ENCODE data around the gene KHNYN. TPM values are rescaled to one million over a fixed set of nuclear protein-coding genes. Genes with fewer than 3 reads are reported as not detected.

Gene KHNYN
- total RNA-seq, 2 experiments from 2014 or later: 50.8 to 57.5 TPM

DNA sequence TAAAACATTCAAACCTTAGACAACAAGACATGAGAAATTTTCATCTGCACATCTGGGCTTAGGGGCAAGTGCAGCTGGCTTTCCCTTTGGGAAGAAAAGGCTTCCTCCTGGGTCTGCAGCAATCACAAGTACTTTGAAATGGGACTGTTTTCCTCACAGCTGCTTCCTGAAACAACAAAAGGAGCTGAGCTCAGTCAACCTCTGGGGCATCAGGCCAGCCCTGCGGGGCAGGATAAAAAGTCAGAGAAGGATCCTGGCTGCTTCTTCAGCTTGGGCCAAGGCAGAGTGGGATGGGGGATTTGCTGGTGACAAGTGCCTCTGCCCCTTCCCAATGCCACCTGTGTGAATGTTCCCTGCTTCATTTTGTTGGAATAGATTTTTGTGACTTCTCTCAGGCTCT lies 29.0 kb downstream of the KHNYN start:
- Histone ChIP-seq H3K9me3 (ENCODE audit: low read length) (0 out of 2 replicates have a peak, but pooled peaks cover 5% of the 10 kb centered on the region), H4K20me1 (ENCODE audit: insufficient read depth, low read length) (no peaks in the 10 kb centered on the region), H3K79me2 (ENCODE audit: insufficient read depth, low read depth, low read length) (no peaks in the 10 kb centered on the region), H3K4me1 (ENCODE audit: insufficient read depth, low read length, poor library complexity, severe bottlenecking) (peaks cover 11% of the 10 kb centered on the region), H3K9me2 (ENCODE audit: insufficient read depth, low read length) (no peaks in the 10 kb centered on the region), H3K4me2 (ENCODE audit: low read length) (no peak overlapping the region), H3K27ac (ENCODE audit: low read depth, low read length, poor library complexity, severe bottlenecking) (no peak overlapping the region), H3K36me3 (ENCODE audit: insufficient read depth, low read length) (no peaks in the 10 kb centered on the region), H2AFZ (ENCODE audit: low read length) (no peak overlapping the region), H3K4me3 (ENCODE audit: low read depth, low read length, poor library complexity, severe bottlenecking) (no peak overlapping the region)
- DNase-seq (ENCODE audit: low spot score): no peak
- BruUV-seq (replicated peaks): no TSS peak
- intact Hi-C loops (cut with micrococcal nuclease; ENCODE audit: unreplicated experiment): no loop called here
- TF ChIP-seq EZH2phosphoT487 (IDR thresholded peaks at IDR 0.05; ENCODE audit: borderline replicate concordance, low read depth, low read length): no peak
- TF ChIP-seq, protein P1, sequence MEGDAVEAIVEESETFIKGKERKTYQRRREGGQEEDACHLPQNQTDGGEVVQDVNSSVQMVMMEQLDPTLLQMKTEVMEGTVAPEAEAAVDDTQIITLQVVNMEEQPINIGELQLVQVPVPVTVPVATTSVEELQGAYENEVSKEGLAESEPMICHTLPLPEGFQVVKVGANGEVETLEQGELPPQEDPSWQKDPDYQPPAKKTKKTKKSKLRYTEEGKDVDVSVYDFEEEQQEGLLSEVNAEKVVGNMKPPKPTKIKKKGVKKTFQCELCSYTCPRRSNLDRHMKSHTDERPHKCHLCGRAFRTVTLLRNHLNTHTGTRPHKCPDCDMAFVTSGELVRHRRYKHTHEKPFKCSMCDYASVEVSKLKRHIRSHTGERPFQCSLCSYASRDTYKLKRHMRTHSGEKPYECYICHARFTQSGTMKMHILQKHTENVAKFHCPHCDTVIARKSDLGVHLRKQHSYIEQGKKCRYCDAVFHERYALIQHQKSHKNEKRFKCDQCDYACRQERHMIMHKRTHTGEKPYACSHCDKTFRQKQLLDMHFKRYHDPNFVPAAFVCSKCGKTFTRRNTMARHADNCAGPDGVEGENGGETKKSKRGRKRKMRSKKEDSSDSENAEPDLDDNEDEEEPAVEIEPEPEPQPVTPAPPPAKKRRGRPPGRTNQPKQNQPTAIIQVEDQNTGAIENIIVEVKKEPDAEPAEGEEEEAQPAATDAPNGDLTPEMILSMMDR (conservative IDR thresholded peaks at IDR 0.05; ENCODE audit: low read length): no peak
- ChIA-PET POLR2A (no interaction called here), CTCF (ENCODE audit: unreplicated experiment) (interaction anchor here (0.8 kb wide), 1 partner anchor 17 kb away, joined by 3 read pairs; no protein-coding TSS in a partner anchor)

DNA sequence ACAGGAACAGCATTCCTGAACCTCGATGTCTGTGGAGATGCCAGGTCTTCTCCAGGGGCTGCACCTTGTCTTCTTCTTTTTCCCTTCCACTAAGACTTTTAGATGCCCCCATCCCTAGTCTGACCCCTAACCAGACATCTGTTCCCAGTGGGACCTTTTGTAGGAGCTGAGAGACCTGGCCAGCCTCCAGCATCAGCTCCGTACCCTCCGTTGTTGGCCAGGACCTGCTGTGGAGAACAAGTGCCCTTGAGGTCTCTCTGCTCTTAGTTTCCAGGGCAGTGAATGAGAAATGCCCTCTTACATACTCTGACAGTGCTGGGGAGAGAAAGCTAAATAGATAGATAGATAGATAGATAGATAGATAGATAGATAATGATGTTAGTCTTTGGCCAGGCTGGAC lies 29.6 kb downstream of the KHNYN start:
- 0 out of 2 replicates have a peak, but pooled peaks cover 2% of the 10 kb centered on the region for H3K9me3 ChIP-seq (ENCODE audit: low read length)
- intact Hi-C loops (cut with micrococcal nuclease; ENCODE audit: unreplicated experiment): no loop called here
- TF ChIP-seq, protein P1 (conservative IDR thresholded peaks at IDR 0.05; ENCODE audit: low read length): no peak
- TF ChIP-seq EZH2phosphoT487 (IDR thresholded peaks at IDR 0.05; ENCODE audit: borderline replicate concordance, low read depth, low read length): no peak
- no peaks in the 10 kb centered on the region for H4K20me1 ChIP-seq (ENCODE audit: insufficient read depth, low read length)
- no peak for DNase-seq (ENCODE audit: low spot score)
- no peaks in the 10 kb centered on the region for H3K9me2 ChIP-seq (ENCODE audit: insufficient read depth, low read length)
- no TSS peak for BruUV-seq (replicated peaks)
- no peak overlapping the region for H3K4me3 ChIP-seq (ENCODE audit: low read depth, low read length, poor library complexity, severe bottlenecking)
- POLR2A ChIA-PET: interaction anchor here (1.1 kb wide), 1 partner anchor 18 kb away, joined by 3 read pairs; no protein-coding TSS in a partner anchor
- peaks cover 17% of the 10 kb centered on the region for H3K4me1 ChIP-seq (ENCODE audit: insufficient read depth, low read length, poor library complexity, severe bottlenecking)
- H3K36me3 ChIP-seq (ENCODE audit: insufficient read depth, low read length): no peaks in the 10 kb centered on the region
- CTCF ChIA-PET (ENCODE audit: unreplicated experiment): no interaction called here
- no peaks in the 10 kb centered on the region for H3K79me2 ChIP-seq (ENCODE audit: insufficient read depth, low read depth, low read length)
- no peak overlapping the region for H3K27ac ChIP-seq (ENCODE audit: low read depth, low read length, poor library complexity, severe bottlenecking)
- H2AFZ ChIP-seq (ENCODE audit: low read length): no peak overlapping the region
- no peak overlapping the region for H3K4me2 ChIP-seq (ENCODE audit: low read length)

DNA sequence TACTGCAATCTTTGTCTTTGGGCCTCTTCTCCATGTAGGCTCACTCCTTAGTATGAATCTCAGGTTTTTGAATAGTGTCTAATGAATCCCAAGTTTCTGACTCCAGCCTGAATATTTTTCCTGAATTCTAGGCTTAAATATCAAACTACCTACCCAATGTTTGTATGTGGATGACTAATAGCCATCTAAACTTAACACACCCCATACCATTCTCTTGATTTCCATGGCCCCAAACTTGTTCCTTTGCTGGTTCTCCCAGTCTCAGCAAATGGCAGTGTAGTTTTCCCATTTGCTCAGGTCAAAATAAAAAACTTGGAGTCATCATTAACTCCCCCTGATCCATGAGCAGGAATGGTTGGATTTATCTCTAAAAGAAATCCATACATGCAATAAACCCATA lies 31.6 kb downstream of the KHNYN start:
- Histone ChIP-seq H3K9me3 (ENCODE audit: low read length) (no peaks in the 10 kb centered on the region), H3K4me2 (ENCODE audit: low read length) (no peak overlapping the region), H3K79me2 (ENCODE audit: insufficient read depth, low read depth, low read length) (no peaks in the 10 kb centered on the region), H3K27ac (ENCODE audit: low read depth, low read length, poor library complexity, severe bottlenecking) (no peak overlapping the region), H3K4me1 (ENCODE audit: insufficient read depth, low read length, poor library complexity, severe bottlenecking) (peaks cover 29% of the 10 kb centered on the region), H2AFZ (ENCODE audit: low read length) (no peak overlapping the region), H3K4me3 (ENCODE audit: low read depth, low read length, poor library complexity, severe bottlenecking) (no peak overlapping the region), H3K9me2 (ENCODE audit: insufficient read depth, low read length) (no peaks in the 10 kb centered on the region), H4K20me1 (ENCODE audit: insufficient read depth, low read length) (no peaks in the 10 kb centered on the region), H3K36me3 (ENCODE audit: insufficient read depth, low read length) (no peaks in the 10 kb centered on the region)
- ChIA-PET POLR2A (no interaction called here), CTCF (ENCODE audit: unreplicated experiment) (no interaction called here)
- BruUV-seq (replicated peaks): no TSS peak
- no peak for TF ChIP-seq EZH2phosphoT487 (IDR thresholded peaks at IDR 0.05; ENCODE audit: borderline replicate concordance, low read depth, low read length)
- TF ChIP-seq, protein P1 (conservative IDR thresholded peaks at IDR 0.05; ENCODE audit: low read length): no peak
- intact Hi-C loops (cut with micrococcal nuclease; ENCODE audit: unreplicated experiment): no loop called here
- DNase-seq (ENCODE audit: low spot score): no peak
